Measurements from ENCODE around the gene KCTD1.
A peak's percentile ranks its signal among the peaks of the same experiment; 100 is the strongest.

The KCTD1 gene

GRCh38 chr18:26479065-26479680, 69.2 kb downstream of the KCTD1 start:
- DNase-seq: no peak

GRCh38 chr18:26477828-26478466, 70.4 kb downstream of the KCTD1 start:
- no peak for DNase-seq

GRCh38 chr18:26476697-26477096, 71.7 kb downstream of the KCTD1 start:
- no peak for DNase-seq

GRCh38 chr18:26474542-26474941, 73.8 kb downstream of the KCTD1 start:
- no peak for DNase-seq

GRCh38 chr18:26473672-26474071, 74.7 kb downstream of the KCTD1 start:
- no peak for DNase-seq

- DNase-seq: no peak
These were observed 76.5 kb downstream of the KCTD1 start for GRCh38 chr18:26471826-26472225.

GRCh38 chr18:26471027-26471426, 77.3 kb downstream of the KCTD1 start:
- DNase-seq: no peak

GRCh38 chr18:26470011-26470637, 78.2 kb downstream of the KCTD1 start:
- no peak for DNase-seq

GRCh38 chr18:26468931-26469340, 79.4 kb downstream of the KCTD1 start:
- no peak for DNase-seq

GRCh38 chr18:26466026-26466425, 82.3 kb downstream of the KCTD1 start:
- no peak for DNase-seq

- DNase-seq: no peak
These were observed 82.9 kb downstream of the KCTD1 start for GRCh38 chr18:26465431-26465830.

- DNase-seq: no peak
These were observed 84.0 kb downstream of the KCTD1 start for GRCh38 chr18:26464128-26465011.

GRCh38 chr18:26462355-26462754, 86.0 kb downstream of the KCTD1 start:
- no peak for DNase-seq

- no peak for DNase-seq
These were observed 86.9 kb downstream of the KCTD1 start for GRCh38 chr18:26461405-26461804.

GRCh38 chr18:26460449-26461091, 87.8 kb downstream of the KCTD1 start:
- no peak for DNase-seq

- DNase-seq: no peak
These were observed 88.5 kb downstream of the KCTD1 start for GRCh38 chr18:26459884-26460283.

GRCh38 chr18:26459340-26459739, 89.0 kb downstream of the KCTD1 start:
- DNase-seq: no peak

GRCh38 chr18:26458526-26459232, 89.7 kb downstream of the KCTD1 start:
- DNase-seq: peak in 1 of 2 donors; percentile 79

- DNase-seq: no peak
These were observed 90.6 kb downstream of the KCTD1 start for GRCh38 chr18:26457611-26458353.

GRCh38 chr18:26457195-26457594, 91.2 kb downstream of the KCTD1 start:
- DNase-seq: no peak

GRCh38 chr18:26456070-26456491, 92.3 kb downstream of the KCTD1 start:
- DNase-seq: no peak
